Measurements from ENCODE around the gene FOSL2.

Gene FOSL2

DNA sequence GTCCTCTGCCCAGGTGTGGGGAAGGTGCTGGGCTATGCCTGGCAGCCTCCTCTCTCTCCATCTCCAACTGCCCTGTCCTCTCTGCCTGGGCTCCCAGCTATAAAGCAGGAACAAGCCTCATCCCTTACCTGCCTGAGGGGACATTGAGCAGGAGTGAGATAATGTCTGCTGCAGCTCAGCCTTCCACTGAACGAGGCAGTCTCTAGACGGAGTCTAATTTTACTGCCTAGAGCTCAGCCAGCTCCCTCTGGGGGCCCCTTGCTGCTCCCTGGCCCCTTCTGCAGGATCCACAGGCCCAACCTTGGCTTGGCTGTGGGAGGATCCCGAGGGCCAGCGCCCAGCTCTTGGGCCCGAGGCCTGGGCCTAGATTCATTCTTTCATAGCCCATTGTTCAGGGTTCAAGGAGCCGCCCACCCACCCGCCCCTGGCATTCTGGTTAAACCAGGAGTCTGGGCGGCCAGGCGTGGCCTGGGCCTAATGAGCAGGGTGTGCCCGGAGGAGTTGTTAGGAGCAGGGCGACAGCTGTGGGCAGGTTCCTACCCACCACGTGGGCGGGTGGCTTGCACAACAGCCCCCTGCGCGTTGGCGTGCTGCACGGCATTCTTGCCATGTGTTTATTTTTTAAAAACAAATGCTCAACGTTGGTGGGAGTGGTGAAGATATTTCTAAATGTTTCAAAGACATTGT is 44.6 kb downstream of the FOSL2 start:
- Histone ChIP-seq H3K27ac (ENCODE audit: extremely low read depth, low read depth, low read length) (no peak overlapping the region), H3K4me3 (ENCODE audit: low read depth, low read length) (no peak overlapping the region), H3K36me3 (ENCODE audit: control insufficient read depth in 2 of 2, insufficient read depth in 1 of 2, low read length in 2 of 2) (no peaks in the 10 kb centered on the region), H3K9me3 (ENCODE audit: control insufficient read depth, insufficient read depth, low read depth, low read length) (no peaks in the 10 kb centered on the region; the same call in 1 of the 2 replicates), H3K4me1 (ENCODE audit: control insufficient read depth, insufficient read depth, low read length) (no peaks in the 10 kb centered on the region; the same call in 1 of the 2 replicates)
- TF ChIP-seq, protein P1, sequence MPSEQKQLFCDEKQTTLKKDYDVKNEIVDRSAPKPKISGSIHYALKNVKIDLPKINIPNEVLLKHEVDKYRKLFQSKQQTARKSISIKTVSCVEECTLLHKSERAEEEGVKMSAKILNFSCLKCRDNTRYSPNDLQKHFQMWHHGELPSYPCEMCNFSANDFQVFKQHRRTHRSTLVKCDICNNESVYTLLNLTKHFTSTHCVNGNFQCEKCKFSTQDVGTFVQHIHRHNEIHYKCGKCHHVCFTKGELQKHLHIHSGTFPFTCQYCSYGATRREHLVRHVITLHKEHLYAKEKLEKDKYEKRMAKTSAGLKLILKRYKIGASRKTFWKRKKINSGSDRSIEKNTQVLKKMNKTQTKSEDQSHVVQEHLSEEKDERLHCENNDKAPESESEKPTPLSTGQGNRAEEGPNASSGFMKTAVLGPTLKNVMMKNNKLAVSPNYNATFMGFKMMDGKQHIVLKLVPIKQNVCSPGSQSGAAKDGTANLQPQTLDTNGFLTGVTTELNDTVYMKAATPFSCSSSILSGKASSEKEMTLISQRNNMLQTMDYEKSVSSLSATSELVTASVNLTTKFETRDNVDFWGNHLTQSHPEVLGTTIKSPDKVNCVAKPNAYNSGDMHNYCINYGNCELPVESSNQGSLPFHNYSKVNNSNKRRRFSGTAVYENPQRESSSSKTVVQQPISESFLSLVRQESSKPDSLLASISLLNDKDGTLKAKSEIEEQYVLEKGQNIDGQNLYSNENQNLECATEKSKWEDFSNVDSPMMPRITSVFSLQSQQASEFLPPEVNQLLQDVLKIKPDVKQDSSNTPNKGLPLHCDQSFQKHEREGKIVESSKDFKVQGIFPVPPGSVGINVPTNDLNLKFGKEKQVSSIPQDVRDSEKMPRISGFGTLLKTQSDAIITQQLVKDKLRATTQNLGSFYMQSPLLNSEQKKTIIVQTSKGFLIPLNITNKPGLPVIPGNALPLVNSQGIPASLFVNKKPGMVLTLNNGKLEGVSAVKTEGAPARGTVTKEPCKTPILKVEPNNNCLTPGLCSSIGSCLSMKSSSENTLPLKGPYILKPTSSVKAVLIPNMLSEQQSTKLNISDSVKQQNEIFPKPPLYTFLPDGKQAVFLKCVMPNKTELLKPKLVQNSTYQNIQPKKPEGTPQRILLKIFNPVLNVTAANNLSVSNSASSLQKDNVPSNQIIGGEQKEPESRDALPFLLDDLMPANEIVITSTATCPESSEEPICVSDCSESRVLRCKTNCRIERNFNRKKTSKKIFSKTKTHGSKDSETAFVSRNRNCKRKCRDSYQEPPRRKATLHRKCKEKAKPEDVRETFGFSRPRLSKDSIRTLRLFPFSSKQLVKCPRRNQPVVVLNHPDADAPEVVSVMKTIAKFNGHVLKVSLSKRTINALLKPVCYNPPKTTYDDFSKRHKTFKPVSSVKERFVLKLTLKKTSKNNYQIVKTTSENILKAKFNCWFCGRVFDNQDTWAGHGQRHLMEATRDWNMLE (tag by site-specific recombination; conservative IDR thresholded peaks at IDR 0.05; ENCODE audit: low read depth): no peak
- TF ChIP-seq YY1 (tag by site-specific recombination; IDR thresholded peaks at IDR 0.05): no peak
- peak; percentile 58 for TF ChIP-seq KLF1 (tag by site-specific recombination; IDR thresholded peaks at IDR 0.05)
- no peak for TF ChIP-seq ZNF785 (tag by site-specific recombination; IDR thresholded peaks at IDR 0.05)
- no peak for TF ChIP-seq ZNF660 (tag by site-specific recombination; IDR thresholded peaks at IDR 0.05)
- TF ChIP-seq, protein P2, sequence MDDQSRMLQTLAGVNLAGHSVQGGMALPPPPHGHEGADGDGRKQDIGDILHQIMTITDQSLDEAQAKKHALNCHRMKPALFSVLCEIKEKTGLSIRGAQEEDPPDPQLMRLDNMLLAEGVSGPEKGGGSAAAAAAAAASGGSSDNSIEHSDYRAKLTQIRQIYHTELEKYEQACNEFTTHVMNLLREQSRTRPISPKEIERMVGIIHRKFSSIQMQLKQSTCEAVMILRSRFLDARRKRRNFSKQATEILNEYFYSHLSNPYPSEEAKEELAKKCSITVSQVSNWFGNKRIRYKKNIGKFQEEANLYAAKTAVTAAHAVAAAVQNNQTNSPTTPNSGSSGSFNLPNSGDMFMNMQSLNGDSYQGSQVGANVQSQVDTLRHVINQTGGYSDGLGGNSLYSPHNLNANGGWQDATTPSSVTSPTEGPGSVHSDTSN (CRISPR knock-in tag; IDR thresholded peaks at IDR 0.05): no peak
- no peak for TF ChIP-seq ZNF747 (tag by site-specific recombination; IDR thresholded peaks at IDR 0.05)
- TF ChIP-seq ZNF677 (tag by site-specific recombination; IDR thresholded peaks at IDR 0.05): no peak
- TF ChIP-seq, protein P3, sequence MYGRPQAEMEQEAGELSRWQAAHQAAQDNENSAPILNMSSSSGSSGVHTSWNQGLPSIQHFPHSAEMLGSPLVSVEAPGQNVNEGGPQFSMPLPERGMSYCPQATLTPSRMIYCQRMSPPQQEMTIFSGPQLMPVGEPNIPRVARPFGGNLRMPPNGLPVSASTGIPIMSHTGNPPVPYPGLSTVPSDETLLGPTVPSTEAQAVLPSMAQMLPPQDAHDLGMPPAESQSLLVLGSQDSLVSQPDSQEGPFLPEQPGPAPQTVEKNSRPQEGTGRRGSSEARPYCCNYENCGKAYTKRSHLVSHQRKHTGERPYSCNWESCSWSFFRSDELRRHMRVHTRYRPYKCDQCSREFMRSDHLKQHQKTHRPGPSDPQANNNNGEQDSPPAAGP (tag by site-specific recombination; IDR thresholded peaks at IDR 0.05): no peak
- no peak for TF ChIP-seq ZNF623 (tag by site-specific recombination; IDR thresholded peaks at IDR 0.05)
- TF ChIP-seq HOXA7 (CRISPR knock-in tag; IDR thresholded peaks at IDR 0.05; ENCODE audit: borderline replicate concordance): no peak
- TF ChIP-seq ZNF350 (tag by site-specific recombination; IDR thresholded peaks at IDR 0.05): no peak
- TF ChIP-seq ZNF433 (tag by site-specific recombination; IDR thresholded peaks at IDR 0.05; ENCODE audit: low read depth): no peak
- no peak for TF ChIP-seq ZSCAN30 (tag by site-specific recombination; IDR thresholded peaks at IDR 0.05)
- no peak for TF ChIP-seq SETDB1 (IDR thresholded peaks at IDR 0.05; ENCODE audit: insufficient read length, low read length)
- TF ChIP-seq ZNF548 (tag by site-specific recombination; IDR thresholded peaks at IDR 0.05): no peak
- TF ChIP-seq ZNF211 (tag by site-specific recombination; IDR thresholded peaks at IDR 0.05; ENCODE audit: low read depth): no peak
- TF ChIP-seq WT1 (tag by site-specific recombination; IDR thresholded peaks at IDR 0.05): no peak
- TF ChIP-seq ZNF354C (tag by site-specific recombination; IDR thresholded peaks at IDR 0.05; ENCODE audit: borderline replicate concordance, low read depth): no peak
- peak; percentile 89 for TF ChIP-seq ZFHX2 (tag by site-specific recombination; conservative IDR thresholded peaks at IDR 0.05)
- TF ChIP-seq, protein P4, sequence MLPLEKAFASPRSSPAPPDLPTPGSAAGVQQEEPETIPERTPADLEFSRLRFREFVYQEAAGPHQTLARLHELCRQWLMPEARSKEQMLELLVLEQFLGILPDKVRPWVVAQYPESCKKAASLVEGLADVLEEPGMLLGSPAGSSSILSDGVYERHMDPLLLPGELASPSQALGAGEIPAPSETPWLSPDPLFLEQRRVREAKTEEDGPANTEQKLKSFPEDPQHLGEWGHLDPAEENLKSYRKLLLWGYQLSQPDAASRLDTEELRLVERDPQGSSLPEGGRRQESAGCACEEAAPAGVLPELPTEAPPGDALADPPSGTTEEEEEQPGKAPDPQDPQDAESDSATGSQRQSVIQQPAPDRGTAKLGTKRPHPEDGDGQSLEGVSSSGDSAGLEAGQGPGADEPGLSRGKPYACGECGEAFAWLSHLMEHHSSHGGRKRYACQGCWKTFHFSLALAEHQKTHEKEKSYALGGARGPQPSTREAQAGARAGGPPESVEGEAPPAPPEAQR (tag by site-specific recombination; IDR thresholded peaks at IDR 0.05): no peak
- TF ChIP-seq ZNF473 (tag by site-specific recombination; IDR thresholded peaks at IDR 0.05): no peak
- peak; percentile 74 for TF ChIP-seq EGR2 (tag by site-specific recombination; IDR thresholded peaks at IDR 0.05; ENCODE audit: low read depth)
- CTCF ChIA-PET: interaction anchor here (0.6 to 0.7 kb wide), 3 partner anchors 26 to 755 kb away, joined by 3 read pairs; no protein-coding TSS in a partner anchor
- POLR2A ChIA-PET: interaction anchor here (0.6 to 1.2 kb wide), 2 partner anchors 9 to 12 kb away, joined by 4 to 6 read pairs; no protein-coding TSS in a partner anchor

All from HEK293 (cell line).